Activated T-helper 17 cell treated with anti-CD3 and anti-CD28 coated beads, Interleukin-2, amount 50 U/mL, for 72 hours (primary cell): ENCODE results near the gene IFIT1. TPM values are rescaled to one million over a fixed set of nuclear protein-coding genes. Genes with fewer than 3 reads are reported as not detected.
A peak's percentile ranks its signal among the peaks of the same experiment; 100 is the strongest.
"Not testable (repeated sequence)": the region's sequence is repeated elsewhere in the genome, so short reads cannot be mapped to it uniquely, and the experiment has no call there.

Experiments used
- ATAC-seq: fragments of 150-1000 bp; cut with Tn5 transposase; replicated peaks from 2 replicates; pipeline ENCODE4 v1.10.0; 2021; ENCODE audit warnings: mild to moderate bottlenecking, moderate library complexity
- H3K27ac Mint-ChIP-seq: one replicate; pipeline ENCODE4 v1.8.0; 2022; ENCODE audit warnings: mixed read lengths
- H3K27me3 Mint-ChIP-seq: one replicate; pipeline ENCODE4 v1.8.0; 2022; ENCODE audit warnings: mixed read lengths
- H3K36me3 Mint-ChIP-seq: one replicate; pipeline ENCODE4 v1.8.0; 2022; ENCODE audit warnings: low read depth, mild to moderate bottlenecking, mixed read lengths
- H3K4me1 Mint-ChIP-seq: one replicate; pipeline ENCODE4 v1.8.0; 2022; ENCODE audit warnings: mixed read lengths
- H3K4me3 Mint-ChIP-seq: one replicate; pipeline ENCODE4 v1.8.0; 2022; ENCODE audit warnings: mild to moderate bottlenecking, mixed read lengths
- H3K9me3 Mint-ChIP-seq: one replicate; pipeline ENCODE4 v1.8.0; 2022; ENCODE audit warnings: mixed read lengths
- total RNA-seq, 2 donors: library from RNA; stranded (reverse); gene quantifications; one replicate each; pipeline ENCODE4 v1.2.3, GENCODE V29; 2022

Gene IFIT1
- total RNA-seq, 2 donors from 2014 or later = 0.58 to 0.84 TPM

GRCh38 chr10:89404104-89405047 lies 12.0 kb downstream of the IFIT1 start:
- Mint-ChIP-seq H3K27me3 (no peaks in the 10 kb centered on the region), H3K4me3 (no peak overlapping the region), H3K4me1 (no peaks in the 10 kb centered on the region), H3K9me3 (no peaks in the 10 kb centered on the region), H3K36me3 (peaks cover 11% of the 10 kb centered on the region), H3K27ac (no peak overlapping the region)
- no peak for ATAC-seq

- H3K36me3 Mint-ChIP-seq = peaks cover 11% of the 10 kb centered on the region
- not testable (repeated sequence) for H3K27me3 Mint-ChIP-seq, H3K4me1 Mint-ChIP-seq, H3K27ac Mint-ChIP-seq, H3K9me3 Mint-ChIP-seq, H3K4me3 Mint-ChIP-seq, ATAC-seq
Observed at GRCh38 chr10:89406178-89406577, 13.8 kb downstream of the IFIT1 start.

- H3K36me3 Mint-ChIP-seq = peaks cover 10% of the 10 kb centered on the region
- H3K27ac Mint-ChIP-seq = not testable (repeated sequence)
Observed at GRCh38 chr10:89407792-89408191, 15.4 kb downstream of the IFIT1 start.

GRCh38 chr10:89409282-89409681 lies 16.9 kb downstream of the IFIT1 start:
- not testable (repeated sequence) for H3K27me3 Mint-ChIP-seq, ATAC-seq, H3K27ac Mint-ChIP-seq, H3K36me3 Mint-ChIP-seq, H3K4me3 Mint-ChIP-seq, H3K9me3 Mint-ChIP-seq
- H3K4me1 Mint-ChIP-seq = peaks cover 13% of the 10 kb centered on the region

More at GRCh38 chr10:89407792-89408191, 15.4 kb downstream of the IFIT1 start:
- H3K27me3 Mint-ChIP-seq, H3K9me3 Mint-ChIP-seq, ATAC-seq, H3K4me1 Mint-ChIP-seq, H3K4me3 Mint-ChIP-seq: not testable (repeated sequence)

GRCh38 chr10:89410551-89410950 lies 18.1 kb downstream of the IFIT1 start:
- H3K9me3 Mint-ChIP-seq, H3K27ac Mint-ChIP-seq, H3K36me3 Mint-ChIP-seq, ATAC-seq, H3K27me3 Mint-ChIP-seq: not testable (repeated sequence)
- H3K4me1 Mint-ChIP-seq = peaks cover 13% of the 10 kb centered on the region
- H3K4me3 Mint-ChIP-seq = peak overlapping the region; percentile 5

GRCh38 chr10:89411135-89411534 lies 18.7 kb downstream of the IFIT1 start:
- not testable (repeated sequence) for H3K4me3 Mint-ChIP-seq, H3K9me3 Mint-ChIP-seq, H3K27me3 Mint-ChIP-seq, ATAC-seq, H3K36me3 Mint-ChIP-seq, H3K27ac Mint-ChIP-seq
- H3K4me1 Mint-ChIP-seq = peaks cover 17% of the 10 kb centered on the region

- not testable (repeated sequence) for H3K27ac Mint-ChIP-seq, H3K27me3 Mint-ChIP-seq, ATAC-seq, H3K4me3 Mint-ChIP-seq, H3K9me3 Mint-ChIP-seq
- Mint-ChIP-seq H3K36me3 (peaks cover 15% of the 10 kb centered on the region), H3K4me1 (peaks cover 22% of the 10 kb centered on the region)
Observed at GRCh38 chr10:89412276-89412675, 19.9 kb downstream of the IFIT1 start.

- peaks cover 28% of the 10 kb centered on the region for H3K4me1 Mint-ChIP-seq
- H3K4me3 Mint-ChIP-seq = peak overlapping the region; percentile 91
Observed at GRCh38 chr10:89413398-89413912, 21.0 kb downstream of the IFIT1 start.

GRCh38 chr10:89414146-89414878 lies 21.9 kb downstream of the IFIT1 start, which contains the start of gene IFIT5:
IFIT5 (plus strand) TSS chr10:89414568; CDS start chr10:89414799, 231 bp downstream.
- ATAC-seq = peak; percentile 80
- H3K27ac Mint-ChIP-seq = peak within 1 kb of the TSS; percentile 93
- no peaks in the 10 kb centered on the region for H3K9me3 Mint-ChIP-seq
- no peaks in the 10 kb centered on the region for H3K27me3 Mint-ChIP-seq
- H3K36me3 Mint-ChIP-seq = peaks cover 28% of the 10 kb centered on the region
- H3K4me3 Mint-ChIP-seq = peak within 1 kb of the TSS; percentile 91
- peaks cover 28% of the 10 kb centered on the region for H3K4me1 Mint-ChIP-seq

More at GRCh38 chr10:89413398-89413912, 21.0 kb downstream of the IFIT1 start:
- no peak for ATAC-seq
- Mint-ChIP-seq H3K36me3 (peaks cover 27% of the 10 kb centered on the region), H3K27ac (peak overlapping the region; percentile 93), H3K27me3 (no peaks in the 10 kb centered on the region), H3K9me3 (no peaks in the 10 kb centered on the region)

- no peaks in the 10 kb centered on the region for H3K27me3 Mint-ChIP-seq
- ATAC-seq = peak; percentile 49
- H3K4me1 Mint-ChIP-seq = peaks cover 28% of the 10 kb centered on the region
- H3K27ac Mint-ChIP-seq = peak overlapping the region; percentile 89
- no peaks in the 10 kb centered on the region for H3K9me3 Mint-ChIP-seq
- H3K4me3 Mint-ChIP-seq = peak overlapping the region; percentile 91
- peaks cover 29% of the 10 kb centered on the region for H3K36me3 Mint-ChIP-seq
Observed at GRCh38 chr10:89414879-89415821, 22.7 kb downstream of the IFIT1 start.

- H3K27me3 Mint-ChIP-seq = no peaks in the 10 kb centered on the region
- H3K4me1 Mint-ChIP-seq = peaks cover 27% of the 10 kb centered on the region
- peak overlapping the region; percentile 89 for H3K27ac Mint-ChIP-seq
- no peaks in the 10 kb centered on the region for H3K9me3 Mint-ChIP-seq
- no peak for ATAC-seq
- H3K4me3 Mint-ChIP-seq = peak overlapping the region; percentile 91
- peaks cover 42% of the 10 kb centered on the region for H3K36me3 Mint-ChIP-seq
Observed at GRCh38 chr10:89416465-89416864, 24.0 kb downstream of the IFIT1 start.

GRCh38 chr10:89419548-89419947 lies 27.1 kb downstream of the IFIT1 start:
- ATAC-seq = no peak
- no peak overlapping the region for H3K27ac Mint-ChIP-seq
- no peaks in the 10 kb centered on the region for H3K9me3 Mint-ChIP-seq
- H3K27me3 Mint-ChIP-seq = no peaks in the 10 kb centered on the region
- H3K4me1 Mint-ChIP-seq = peaks cover 19% of the 10 kb centered on the region
- peak overlapping the region; percentile 19 for H3K4me3 Mint-ChIP-seq
- peaks cover 43% of the 10 kb centered on the region for H3K36me3 Mint-ChIP-seq

GRCh38 chr10:89421018-89421476 lies 28.6 kb downstream of the IFIT1 start:
- Mint-ChIP-seq H3K36me3 (peaks cover 35% of the 10 kb centered on the region), H3K27ac (no peak overlapping the region), H3K4me3 (no peak overlapping the region), H3K27me3 (no peaks in the 10 kb centered on the region), H3K9me3 (no peaks in the 10 kb centered on the region), H3K4me1 (peaks cover 16% of the 10 kb centered on the region)
- no peak for ATAC-seq
